HAP-1 (cell line): Measurements from ENCODE around the gene DNM1L.
"Not testable (repeated sequence)": the region's sequence is repeated elsewhere in the genome, so short reads cannot be mapped to it uniquely, and the experiment has no call there.

Experiments
- DNase-seq, 2 experiments: peaks; one replicate each; pipeline ENCODE4 v3.0.0-alpha.2; 2016 to 2020; ENCODE audit warnings: low spot score in 2 of 2
- H3K27me3 ChIP-seq: fragments of 250-450 bp; sonication (Bioruptor Pico); 2 replicates; pipeline ENCODE4 v1.5.1; 2020; ENCODE audit warnings: low read depth, mild to moderate bottlenecking, moderate library complexity
- H3K36me3 ChIP-seq: fragments of 250-450 bp; sonication (Bioruptor Pico); replicated peaks from 2 replicates; pipeline ENCODE4 v1.5.1; 2020; ENCODE audit warnings: mild to moderate bottlenecking
- H3K4me1 ChIP-seq: fragments of 250-450 bp; sonication (Bioruptor Pico); 2 replicates; pipeline ENCODE4 v1.5.1; 2020; ENCODE audit warnings: mild to moderate bottlenecking
- H3K4me3 ChIP-seq: fragments of 250-450 bp; sonication (Bioruptor Pico); 2 replicates; pipeline ENCODE4 v1.5.1; 2020; ENCODE audit warnings: mild to moderate bottlenecking, moderate library complexity
- H3K9me3 ChIP-seq: fragments of 250-450 bp; sonication (Bioruptor Pico); 2 replicates; pipeline ENCODE4 v1.5.1; 2020; ENCODE audit warnings: mild to moderate bottlenecking, moderate library complexity
- in situ Hi-C: fragments of 300-500 bp; cut with MboI; formaldehyde crosslinking; loops from 3 replicates; pipeline ENCODE4 v1.14.3; 2020; ENCODE audit warnings: low sequenced_read_pairs, inconsistent platforms, mixed read lengths

DNM1L gene

GRCh38 chr12:32671930-32672780 lies 6.9 kb upstream of the DNM1L start:
- Histone ChIP-seq H3K4me3 (no peak overlapping the region), H3K9me3 (peaks cover 8% of the 10 kb centered on the region; the same call in 1 of the 2 replicates), H3K4me1 (no peaks in the 10 kb centered on the region), H3K27me3 (no peaks in the 10 kb centered on the region), H3K36me3 (no peaks in the 10 kb centered on the region)
- in situ Hi-C loops = loop anchor here (25.0 kb wide), 1 partner anchor 1010 kb away; the partner anchor contains the start of gene ETFBKMT
- DNase-seq = peak; percentile 56 to 75

- Histone ChIP-seq H3K36me3 (no peaks in the 10 kb centered on the region; the same call in none of the 2 replicates), H3K4me3 (peak overlapping the region; percentile 69)
These were observed 778 bp downstream of the DNM1L start for GRCh38 chr12:32679920-32680237.

GRCh38 chr12:32680787-32681186 lies 1.7 kb downstream of the DNM1L start:
- in situ Hi-C loops = no loop called here
- H3K9me3 ChIP-seq = no peaks in the 10 kb centered on the region
- DNase-seq = no peak
- peaks cover 7% of the 10 kb centered on the region for H3K4me1 ChIP-seq
- peak overlapping the region; percentile 69 for H3K4me3 ChIP-seq
- H3K36me3 ChIP-seq = peaks cover 4% of the 10 kb centered on the region
- H3K27me3 ChIP-seq = no peaks in the 10 kb centered on the region

More at GRCh38 chr12:32679920-32680237, 778 bp downstream of the DNM1L start:
- Histone ChIP-seq H3K9me3 (no peaks in the 10 kb centered on the region), H3K27me3 (no peaks in the 10 kb centered on the region), H3K4me1 (peaks cover 7% of the 10 kb centered on the region)
- in situ Hi-C loops = no loop called here
- no peak for DNase-seq

GRCh38 chr12:32681272-32681671 lies 2.2 kb downstream of the DNM1L start:
- Histone ChIP-seq H3K4me3 (peak overlapping the region; percentile 69; the same call in 1 of the 2 replicates), H3K4me1 (peaks cover 7% of the 10 kb centered on the region), H3K9me3 (no peaks in the 10 kb centered on the region), H3K36me3 (peaks cover 6% of the 10 kb centered on the region), H3K27me3 (no peaks in the 10 kb centered on the region)
- no peak for DNase-seq
- in situ Hi-C loops = no loop called here

- peaks cover 10% of the 10 kb centered on the region for H3K36me3 ChIP-seq
- no peaks in the 10 kb centered on the region for H3K27me3 ChIP-seq
- H3K9me3 ChIP-seq = no peaks in the 10 kb centered on the region
- in situ Hi-C loops = no loop called here
- DNase-seq = no peak
- no peak overlapping the region for H3K4me3 ChIP-seq
- no peaks in the 10 kb centered on the region; the same call in 1 of the 2 replicates for H3K4me1 ChIP-seq
These were observed 7.2 kb downstream of the DNM1L start for GRCh38 chr12:32686340-32686739.

- Histone ChIP-seq H3K4me1 (no peaks in the 10 kb centered on the region; the same call in 1 of the 2 replicates), H3K4me3 (no peak overlapping the region), H3K36me3 (peaks cover 10% of the 10 kb centered on the region), H3K9me3 (no peaks in the 10 kb centered on the region), H3K27me3 (no peaks in the 10 kb centered on the region)
- in situ Hi-C loops = no loop called here
- no peak for DNase-seq
These were observed 9.7 kb downstream of the DNM1L start for GRCh38 chr12:32688786-32689185.

GRCh38 chr12:32690927-32691326 lies 11.8 kb downstream of the DNM1L start:
- in situ Hi-C loops = no loop called here
- H3K36me3 ChIP-seq = peaks cover 6% of the 10 kb centered on the region

GRCh38 chr12:32692358-32692757 lies 13.3 kb downstream of the DNM1L start:
- H3K4me1 ChIP-seq = 0 out of 2 replicates have a peak, but pooled peaks cover 3% of the 10 kb centered on the region
- H3K36me3 ChIP-seq = no peaks in the 10 kb centered on the region
- no peaks in the 10 kb centered on the region for H3K9me3 ChIP-seq
- in situ Hi-C loops = no loop called here
- no peak overlapping the region for H3K4me3 ChIP-seq
- H3K27me3 ChIP-seq = no peaks in the 10 kb centered on the region
- DNase-seq = no peak

More at GRCh38 chr12:32690927-32691326, 11.8 kb downstream of the DNM1L start:
- no peaks in the 10 kb centered on the region for H3K9me3 ChIP-seq
- H3K4me1 ChIP-seq = no peaks in the 10 kb centered on the region; the same call in 1 of the 2 replicates
- no peak for DNase-seq
- H3K27me3 ChIP-seq = no peaks in the 10 kb centered on the region
- H3K4me3 ChIP-seq = no peak overlapping the region

- in situ Hi-C loops = no loop called here
- DNase-seq = no peak
- H3K4me3 ChIP-seq = no peak overlapping the region
- no peaks in the 10 kb centered on the region for H3K9me3 ChIP-seq
- no peaks in the 10 kb centered on the region for H3K27me3 ChIP-seq
- H3K36me3 ChIP-seq = no peaks in the 10 kb centered on the region
- 0 out of 2 replicates have a peak, but pooled peaks cover 3% of the 10 kb centered on the region for H3K4me1 ChIP-seq
These were observed 13.9 kb downstream of the DNM1L start for GRCh38 chr12:32693036-32693435.

- Histone ChIP-seq H3K4me1 (0 out of 2 replicates have a peak, but pooled peaks cover 3% of the 10 kb centered on the region), H3K36me3 (no peaks in the 10 kb centered on the region), H3K9me3 (no peaks in the 10 kb centered on the region), H3K4me3 (no peak overlapping the region), H3K27me3 (no peaks in the 10 kb centered on the region)
- DNase-seq = no peak
- in situ Hi-C loops = no loop called here
These were observed 16.7 kb downstream of the DNM1L start for GRCh38 chr12:32695787-32696186.

- in situ Hi-C loops = no loop called here
- Histone ChIP-seq H3K27me3 (no peaks in the 10 kb centered on the region), H3K36me3 (no peaks in the 10 kb centered on the region), H3K4me1 (0 out of 2 replicates have a peak, but pooled peaks cover 3% of the 10 kb centered on the region), H3K4me3 (no peak overlapping the region), H3K9me3 (no peaks in the 10 kb centered on the region)
- DNase-seq = no peak
These were observed 18.3 kb downstream of the DNM1L start for GRCh38 chr12:32697445-32697844.

GRCh38 chr12:32698285-32698684 lies 19.2 kb downstream of the DNM1L start:
- Histone ChIP-seq H3K4me1 (0 out of 2 replicates have a peak, but pooled peaks cover 3% of the 10 kb centered on the region), H3K27me3 (no peaks in the 10 kb centered on the region), H3K36me3 (no peaks in the 10 kb centered on the region), H3K9me3 (no peaks in the 10 kb centered on the region), H3K4me3 (no peak overlapping the region)
- in situ Hi-C loops = no loop called here
- DNase-seq = no peak

GRCh38 chr12:32699437-32699836 lies 20.3 kb downstream of the DNM1L start:
- H3K36me3 ChIP-seq, H3K4me1 ChIP-seq, DNase-seq, H3K4me3 ChIP-seq, in situ Hi-C loops, H3K27me3 ChIP-seq, H3K9me3 ChIP-seq: not testable (repeated sequence)

- in situ Hi-C loops = no loop called here
- H3K4me3 ChIP-seq = no peak overlapping the region
- H3K36me3 ChIP-seq = peaks cover 13% of the 10 kb centered on the region; the same call in 1 of the 2 replicates
- no peaks in the 10 kb centered on the region for H3K27me3 ChIP-seq
- H3K9me3 ChIP-seq = no peaks in the 10 kb centered on the region
- H3K4me1 ChIP-seq = no peaks in the 10 kb centered on the region
- no peak for DNase-seq
These were observed 23.4 kb downstream of the DNM1L start for GRCh38 chr12:32702473-32702872.
